GM18526 (cell line): ENCODE results near the gene PTPRK.

Experiments
- POLR2A ChIP-seq: IDR thresholded peaks from 3 replicates; pipeline ENCODE4 v1.6.1; 2011; ENCODE audit not compliant: insufficient read length; ENCODE audit errors: extremely low read depth

Gene PTPRK

GRCh38 chr6:128063850-128064539 lies 456.4 kb downstream of the PTPRK start:
- no peak for TF ChIP-seq POLR2A

- no peak for TF ChIP-seq POLR2A
Measured at GRCh38 chr6:128062882-128063603, 457.4 kb downstream of the PTPRK start.

GRCh38 chr6:128057946-128058345 lies 462.5 kb downstream of the PTPRK start:
- no peak for TF ChIP-seq POLR2A

- no peak for TF ChIP-seq POLR2A
Measured at GRCh38 chr6:128057541-128057940, 462.9 kb downstream of the PTPRK start.

- no peak for TF ChIP-seq POLR2A
Measured at GRCh38 chr6:128053109-128053508, 467.3 kb downstream of the PTPRK start.

GRCh38 chr6:128047989-128048388 lies 472.4 kb downstream of the PTPRK start:
- no peak for TF ChIP-seq POLR2A

GRCh38 chr6:128046033-128046432 lies 474.4 kb downstream of the PTPRK start:
- no peak for TF ChIP-seq POLR2A

GRCh38 chr6:128039543-128039942 lies 480.9 kb downstream of the PTPRK start:
- no peak for TF ChIP-seq POLR2A

- TF ChIP-seq POLR2A: no peak
Measured at GRCh38 chr6:128036808-128037570, 483.4 kb downstream of the PTPRK start.

GRCh38 chr6:128033156-128033555 lies 487.2 kb downstream of the PTPRK start:
- no peak for TF ChIP-seq POLR2A

GRCh38 chr6:128032042-128032441 lies 488.4 kb downstream of the PTPRK start:
- TF ChIP-seq POLR2A: no peak

- TF ChIP-seq POLR2A: no peak
Measured at GRCh38 chr6:128029826-128030225, 490.6 kb downstream of the PTPRK start.

- TF ChIP-seq POLR2A: no peak
Measured at GRCh38 chr6:128028183-128028582, 492.2 kb downstream of the PTPRK start.

- TF ChIP-seq POLR2A: no peak
Measured at GRCh38 chr6:128025478-128025877, 494.9 kb downstream of the PTPRK start.

GRCh38 chr6:128024969-128025368 lies 495.4 kb downstream of the PTPRK start:
- no peak for TF ChIP-seq POLR2A

- no peak for TF ChIP-seq POLR2A
Measured at GRCh38 chr6:128024046-128024445, 496.4 kb downstream of the PTPRK start.

- no peak for TF ChIP-seq POLR2A
Measured at GRCh38 chr6:128018821-128019220, 501.6 kb downstream of the PTPRK start.

GRCh38 chr6:128017288-128017687 lies 503.1 kb downstream of the PTPRK start:
- TF ChIP-seq POLR2A: no peak
